ENCODE results near the gene RNF111.
"Not testable (repeated sequence)": the region's sequence is repeated elsewhere in the genome, so short reads cannot be mapped to it uniquely, and the experiment has no call there.

RNF111 gene

GRCh38 chr15:59116141-59116540 is 128.7 kb downstream of the RNF111 start:
- DNase-seq (ENCODE audit: insufficient read length, low spot score) (no peak), FAIRE-seq (no peak)
- TF ChIP-seq SPI1 (IDR thresholded peaks at IDR 0.05; ENCODE audit: low read depth, low read length) (no peak), POU2F2 (IDR thresholded peaks at IDR 0.05; ENCODE audit: low read depth, low read length) (no peak), POLR2AphosphoS5 (IDR thresholded peaks at IDR 0.05; ENCODE audit: low read depth, low read length) (no peak), PAX5 (IDR thresholded peaks at IDR 0.05; ENCODE audit: insufficient read depth, low read length, severe bottlenecking) (no peak), TAF1 (IDR thresholded peaks at IDR 0.05; ENCODE audit: low read depth, low read length) (no peak)

- FAIRE-seq (no peak), DNase-seq (ENCODE audit: insufficient read length, low spot score) (no peak)
- no peak for TF ChIP-seq SPI1 (IDR thresholded peaks at IDR 0.05; ENCODE audit: low read depth, low read length)
- no peak for TF ChIP-seq PAX5 (IDR thresholded peaks at IDR 0.05; ENCODE audit: insufficient read depth, low read length, severe bottlenecking)
- no peak for TF ChIP-seq POLR2AphosphoS5 (IDR thresholded peaks at IDR 0.05; ENCODE audit: low read depth, low read length)
- TF ChIP-seq POLR2A (IDR thresholded peaks at IDR 0.05; ENCODE audit: low read depth, low read length) = no peak
- no peak for TF ChIP-seq TAF1 (IDR thresholded peaks at IDR 0.05; ENCODE audit: low read depth, low read length)
- TF ChIP-seq POU2F2 (IDR thresholded peaks at IDR 0.05; ENCODE audit: low read depth, low read length) = no peak
Measured at GRCh38 chr15:59116771-59117170, 129.3 kb downstream of the RNF111 start.

- FAIRE-seq = no peak
- DNase-seq (ENCODE audit: insufficient read length, low spot score) = no peak
- TF ChIP-seq POU2F2 (IDR thresholded peaks at IDR 0.05; ENCODE audit: low read depth, low read length) (no peak), TAF1 (IDR thresholded peaks at IDR 0.05; ENCODE audit: low read depth, low read length) (no peak), POLR2A (IDR thresholded peaks at IDR 0.05; ENCODE audit: low read depth, low read length) (no peak), PAX5 (IDR thresholded peaks at IDR 0.05; ENCODE audit: insufficient read depth, low read length, severe bottlenecking) (no peak), POLR2AphosphoS5 (IDR thresholded peaks at IDR 0.05; ENCODE audit: low read depth, low read length) (no peak), SPI1 (IDR thresholded peaks at IDR 0.05; ENCODE audit: low read depth, low read length) (no peak)
Measured at GRCh38 chr15:59119625-59120024, 132.2 kb downstream of the RNF111 start.

- DNase-seq (ENCODE audit: insufficient read length, low spot score) (no peak), FAIRE-seq (no peak)
- TF ChIP-seq PAX5 (IDR thresholded peaks at IDR 0.05; ENCODE audit: insufficient read depth, low read length, severe bottlenecking) (no peak), SPI1 (IDR thresholded peaks at IDR 0.05; ENCODE audit: low read depth, low read length) (no peak), POU2F2 (IDR thresholded peaks at IDR 0.05; ENCODE audit: low read depth, low read length) (no peak), POLR2AphosphoS5 (IDR thresholded peaks at IDR 0.05; ENCODE audit: low read depth, low read length) (no peak), TAF1 (IDR thresholded peaks at IDR 0.05; ENCODE audit: low read depth, low read length) (no peak), POLR2A (IDR thresholded peaks at IDR 0.05; ENCODE audit: low read depth, low read length) (no peak)
Measured at GRCh38 chr15:59120937-59121336, 133.5 kb downstream of the RNF111 start.

- DNase-seq (ENCODE audit: insufficient read length, low spot score) (no peak), FAIRE-seq (no peak)
- no peak for TF ChIP-seq POLR2A (IDR thresholded peaks at IDR 0.05; ENCODE audit: low read depth, low read length)
- no peak for TF ChIP-seq SPI1 (IDR thresholded peaks at IDR 0.05; ENCODE audit: low read depth, low read length)
- TF ChIP-seq TAF1 (IDR thresholded peaks at IDR 0.05; ENCODE audit: low read depth, low read length) = no peak
- TF ChIP-seq POLR2AphosphoS5 (IDR thresholded peaks at IDR 0.05; ENCODE audit: low read depth, low read length) = peak; percentile 54; the same call in 1 of the 2 replicates
- TF ChIP-seq POU2F2 (IDR thresholded peaks at IDR 0.05; ENCODE audit: low read depth, low read length) = no peak
- TF ChIP-seq PAX5 (IDR thresholded peaks at IDR 0.05; ENCODE audit: insufficient read depth, low read length, severe bottlenecking) = no peak
Measured at GRCh38 chr15:59124261-59124660, 136.8 kb downstream of the RNF111 start.

GRCh38 chr15:59125683-59126082 is 138.2 kb downstream of the RNF111 start:
- not testable (repeated sequence) for FAIRE-seq; DNase-seq (ENCODE audit: insufficient read length, low spot score)

- peak; percentile 62 for TF ChIP-seq SPI1 (IDR thresholded peaks at IDR 0.05; ENCODE audit: low read depth, low read length)
- not testable (repeated sequence) for DNase-seq (ENCODE audit: insufficient read length, low spot score); FAIRE-seq
Measured at GRCh38 chr15:59127255-59127654, 139.8 kb downstream of the RNF111 start.

- TF ChIP-seq POLR2AphosphoS5 (IDR thresholded peaks at IDR 0.05; ENCODE audit: low read depth, low read length) (peak; percentile 3; the same call in 1 of the 2 replicates), SPI1 (IDR thresholded peaks at IDR 0.05; ENCODE audit: low read depth, low read length) (no peak)
- DNase-seq (ENCODE audit: insufficient read length, low spot score) (no peak), FAIRE-seq (no peak)
Measured at GRCh38 chr15:59131456-59131855, 144.0 kb downstream of the RNF111 start.

- FAIRE-seq (no peak), DNase-seq (ENCODE audit: insufficient read length, low spot score) (no peak)
- TF ChIP-seq SPI1 (IDR thresholded peaks at IDR 0.05; ENCODE audit: low read depth, low read length) = no peak
- peak; percentile 35; the same call in 1 of the 2 replicates for TF ChIP-seq POLR2AphosphoS5 (IDR thresholded peaks at IDR 0.05; ENCODE audit: low read depth, low read length)
Measured at GRCh38 chr15:59131969-59132562, 144.6 kb downstream of the RNF111 start.

GRCh38 chr15:59133929-59134427 is 146.5 kb downstream of the RNF111 start:
- no peak for FAIRE-seq
- DNase-seq (ENCODE audit: insufficient read length, low spot score) = no peak
- no peak for TF ChIP-seq SPI1 (IDR thresholded peaks at IDR 0.05; ENCODE audit: low read depth, low read length)
- TF ChIP-seq TAF1 (IDR thresholded peaks at IDR 0.05; ENCODE audit: low read depth, low read length) = no peak
- peak; percentile 29; the same call in 1 of the 2 replicates for TF ChIP-seq POLR2AphosphoS5 (IDR thresholded peaks at IDR 0.05; ENCODE audit: low read depth, low read length)
- peak; percentile 64 for TF ChIP-seq POLR2A (IDR thresholded peaks at IDR 0.05; ENCODE audit: low read depth, low read length)
- TF ChIP-seq POU2F2 (IDR thresholded peaks at IDR 0.05; ENCODE audit: low read depth, low read length) = peak; percentile 27; the same call in 1 of the 2 replicates
- TF ChIP-seq PAX5 (IDR thresholded peaks at IDR 0.05; ENCODE audit: insufficient read depth, low read length, severe bottlenecking) = no peak

GRCh38 chr15:59137566-59137965 is 150.1 kb downstream of the RNF111 start:
- DNase-seq (ENCODE audit: insufficient read length, low spot score) (no peak), FAIRE-seq (peak; percentile 13)

More at GRCh38 chr15:59137566-59137965, 150.1 kb downstream of the RNF111 start:
- no peak for TF ChIP-seq SPI1 (IDR thresholded peaks at IDR 0.05; ENCODE audit: low read depth, low read length)
- no peak for TF ChIP-seq POU2F2 (IDR thresholded peaks at IDR 0.05; ENCODE audit: low read depth, low read length)
- TF ChIP-seq POLR2A (IDR thresholded peaks at IDR 0.05; ENCODE audit: low read depth, low read length) = no peak
- TF ChIP-seq TAF1 (IDR thresholded peaks at IDR 0.05; ENCODE audit: low read depth, low read length) = no peak
- no peak for TF ChIP-seq POLR2AphosphoS5 (IDR thresholded peaks at IDR 0.05; ENCODE audit: low read depth, low read length)
- TF ChIP-seq PAX5 (IDR thresholded peaks at IDR 0.05; ENCODE audit: insufficient read depth, low read length, severe bottlenecking) = no peak
